ENCODE measurements around the gene TRPM1. TPM values are rescaled to one million over a fixed set of nuclear protein-coding genes. Genes with fewer than 3 reads are reported as not detected.

Gene TRPM1
- 0.02 TPM for total RNA-seq (2013)
- under 1 TPM in 2 of 3 donors, not detected in 1; 0.03 to 0.04 TPM for polyA plus RNA-seq
- not detected in 2 replicates for polyA minus RNA-seq
- 0 to 3.7 (median 0.12) reads per million in 11 experiments for total RNA-seq

DNA sequence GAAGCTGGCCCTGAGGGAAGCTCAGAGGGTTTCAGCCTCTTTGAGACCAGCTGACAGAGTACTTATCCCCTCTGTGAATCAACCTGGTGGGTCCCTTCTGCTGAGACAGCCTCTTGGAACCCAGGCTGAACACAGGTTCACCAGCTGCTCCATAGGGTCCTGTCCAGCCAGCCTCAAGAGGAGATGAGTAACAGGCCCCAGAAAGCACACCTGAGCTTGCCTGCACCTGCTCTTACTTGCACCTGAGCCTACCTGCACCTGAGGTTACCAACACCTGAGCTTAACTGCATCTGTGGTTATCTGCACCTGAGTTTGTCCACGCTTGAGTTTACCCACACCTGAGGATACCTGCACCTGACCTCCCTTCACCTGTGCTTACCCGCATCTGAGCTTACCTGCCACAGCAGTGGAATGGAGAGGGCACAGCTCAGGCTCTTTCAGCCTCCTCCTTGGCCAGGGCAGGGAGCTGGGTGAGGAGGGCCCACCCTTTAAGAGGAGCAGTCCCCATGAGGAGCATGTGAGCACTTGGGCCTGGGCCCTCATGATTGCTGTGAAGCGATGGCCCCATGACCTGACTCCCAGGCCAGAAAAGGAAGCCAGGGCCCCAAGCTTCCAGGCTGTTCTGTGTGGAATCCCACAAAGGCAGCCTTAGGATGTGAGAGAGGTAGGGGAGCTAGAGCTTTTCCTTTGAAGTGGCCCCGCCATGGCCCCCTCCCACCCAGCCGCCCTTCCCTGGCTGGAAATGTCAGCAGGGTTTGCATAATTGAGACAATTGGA is at the start of gene TRPM1:
TSS of gene TRPM1 (minus strand) at position 464 of the 777 bp plus-strand sequence. CDS start 20,370 bp downstream, outside the sequence.
- H3K9ac ChIP-seq (ENCODE audit: insufficient read depth, low read length, poor library complexity, severe bottlenecking) = no peak within 1 kb of the TSS
- 100% methylated on average over 1 of the region's 5 CpGs for WGBS (ENCODE audit: insufficient coverage)
- H3K79me2 ChIP-seq (ENCODE audit: insufficient read depth, low read length) = no peaks in the 10 kb centered on the region
- H3K4me2 ChIP-seq (replicated peaks; ENCODE audit: extremely low read depth, low read length, poor library complexity, severe bottlenecking) = no peak within 1 kb of the TSS
- H3K27me3 ChIP-seq (ENCODE audit: control insufficient read depth in 2 of 2, insufficient read depth in 2 of 2, low read length in 2 of 2) = no peaks in the 10 kb centered on the region
- no peaks in the 10 kb centered on the region for H3K9me3 ChIP-seq (replicated peaks in 1 of 2; ENCODE audit: control insufficient read depth in 1 of 2, insufficient read depth in 1 of 2, low read length in 2 of 2)
- intact Hi-C loops (cut with micrococcal nuclease) = no loop called here
- no peaks in the 10 kb centered on the region for H3K36me3 Mint-ChIP-seq
- DNase-seq = no peak
- TF ChIP-seq, protein P1, sequence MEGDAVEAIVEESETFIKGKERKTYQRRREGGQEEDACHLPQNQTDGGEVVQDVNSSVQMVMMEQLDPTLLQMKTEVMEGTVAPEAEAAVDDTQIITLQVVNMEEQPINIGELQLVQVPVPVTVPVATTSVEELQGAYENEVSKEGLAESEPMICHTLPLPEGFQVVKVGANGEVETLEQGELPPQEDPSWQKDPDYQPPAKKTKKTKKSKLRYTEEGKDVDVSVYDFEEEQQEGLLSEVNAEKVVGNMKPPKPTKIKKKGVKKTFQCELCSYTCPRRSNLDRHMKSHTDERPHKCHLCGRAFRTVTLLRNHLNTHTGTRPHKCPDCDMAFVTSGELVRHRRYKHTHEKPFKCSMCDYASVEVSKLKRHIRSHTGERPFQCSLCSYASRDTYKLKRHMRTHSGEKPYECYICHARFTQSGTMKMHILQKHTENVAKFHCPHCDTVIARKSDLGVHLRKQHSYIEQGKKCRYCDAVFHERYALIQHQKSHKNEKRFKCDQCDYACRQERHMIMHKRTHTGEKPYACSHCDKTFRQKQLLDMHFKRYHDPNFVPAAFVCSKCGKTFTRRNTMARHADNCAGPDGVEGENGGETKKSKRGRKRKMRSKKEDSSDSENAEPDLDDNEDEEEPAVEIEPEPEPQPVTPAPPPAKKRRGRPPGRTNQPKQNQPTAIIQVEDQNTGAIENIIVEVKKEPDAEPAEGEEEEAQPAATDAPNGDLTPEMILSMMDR (IDR thresholded peaks at IDR 0.05) = no peak
- no peak within 1 kb of the TSS for H3K4me3 Mint-ChIP-seq
- peak within 1 kb of the TSS in 1 of 7 donors; percentile 70 for H3K27ac Mint-ChIP-seq
- peaks cover 0 to 1% (median 1%) of the 10 kb centered on the region in 3 donors for H3K27me3 Mint-ChIP-seq (ENCODE audit: low read depth in 3 of 3)
- peaks cover 38% of the 10 kb centered on the region for H3K4me1 Mint-ChIP-seq
- H3K27ac ChIP-seq (ENCODE audit: low read depth in 1 of 2, low read length in 2 of 2) = no peak within 1 kb of the TSS
- no peak within 1 kb of the TSS for H3K4me3 ChIP-seq (replicated peaks in 1 of 3; ENCODE audit: low read depth in 2 of 3, low read length in 3 of 3)
- H4K20me1 ChIP-seq (ENCODE audit: insufficient read depth, low read length) = no peaks in the 10 kb centered on the region
- H2AFZ ChIP-seq (ENCODE audit: insufficient read depth, low read depth, low read length, poor library complexity, severe bottlenecking) = no peak within 1 kb of the TSS
- peaks cover 16 to 17% of the 10 kb centered on the region in 2 donors for H3K4me1 ChIP-seq (ENCODE audit: control insufficient read depth in 1 of 2, insufficient read depth in 2 of 2, low read length in 2 of 2)
- no peaks in the 10 kb centered on the region for H3K36me3 ChIP-seq (replicated peaks in 1 of 2; ENCODE audit: control insufficient read depth in 1 of 2, insufficient read depth in 2 of 2, low read length in 2 of 2)
- peaks cover 0 to 3% (median 0%) of the 10 kb centered on the region in 7 donors for H3K9me3 Mint-ChIP-seq

DNA sequence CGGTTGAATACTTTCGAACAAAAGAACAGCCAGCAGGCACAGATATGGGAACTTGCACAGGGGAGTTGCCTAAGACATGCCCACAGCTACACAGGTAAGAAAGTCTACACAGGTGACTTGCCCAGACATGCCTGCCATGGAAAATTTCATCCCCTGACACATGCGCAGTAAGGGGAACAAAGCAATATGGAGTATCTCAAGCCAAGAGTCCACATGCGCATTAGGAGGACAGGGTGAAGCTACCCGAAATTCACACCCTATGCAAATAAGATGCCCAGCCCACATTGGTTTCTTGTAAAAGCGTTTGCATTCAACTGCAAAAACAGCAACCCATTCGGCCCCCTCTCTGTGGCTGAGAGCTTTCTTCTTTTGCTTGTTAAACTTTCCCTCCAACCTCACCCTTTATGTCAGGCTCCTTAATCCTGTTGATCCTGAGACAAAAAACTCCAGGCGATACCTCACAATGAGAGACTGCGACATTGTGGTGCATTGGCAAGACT is 49.3 kb upstream of the TRPM1 start:
- DNase-seq = no peak
- TF ChIP-seq, protein P1 (IDR thresholded peaks at IDR 0.05) = no peak
- Histone ChIP-seq H2AFZ (ENCODE audit: insufficient read depth, low read depth, low read length, poor library complexity, severe bottlenecking) (no peak overlapping the region), H3K27me3 (ENCODE audit: control insufficient read depth in 2 of 2, insufficient read depth in 2 of 2, low read length in 2 of 2) (no peaks in the 10 kb centered on the region), H3K36me3 (replicated peaks in 1 of 2; ENCODE audit: control insufficient read depth in 1 of 2, insufficient read depth in 2 of 2, low read length in 2 of 2) (no peaks in the 10 kb centered on the region), H4K20me1 (ENCODE audit: insufficient read depth, low read length) (no peaks in the 10 kb centered on the region), H3K27ac (ENCODE audit: low read depth in 1 of 2, low read length in 2 of 2) (no peak overlapping the region), H3K9me3 (replicated peaks in 1 of 2; ENCODE audit: control insufficient read depth in 1 of 2, insufficient read depth in 1 of 2, low read length in 2 of 2) (no peaks in the 10 kb centered on the region), H3K79me2 (ENCODE audit: insufficient read depth, low read length) (no peaks in the 10 kb centered on the region), H3K4me2 (replicated peaks; ENCODE audit: extremely low read depth, low read length, poor library complexity, severe bottlenecking) (no peak overlapping the region), H3K9ac (ENCODE audit: insufficient read depth, low read length, poor library complexity, severe bottlenecking) (no peak overlapping the region), H3K4me1 (ENCODE audit: control insufficient read depth in 1 of 2, insufficient read depth in 2 of 2, low read length in 2 of 2) (no peaks in the 10 kb centered on the region), H3K4me3 (replicated peaks in 1 of 3; ENCODE audit: low read depth in 2 of 3, low read length in 3 of 3) (no peak overlapping the region)
- Mint-ChIP-seq H3K36me3 (no peaks in the 10 kb centered on the region), H3K9me3 (peaks cover 0 to 15% (median 0%) of the 10 kb centered on the region in 7 donors), H3K4me3 (no peak overlapping the region), H3K27me3 (ENCODE audit: low read depth in 3 of 3) (peaks cover 2 to 10% (median 6%) of the 10 kb centered on the region in 3 donors), H3K4me1 (no peaks in the 10 kb centered on the region), H3K27ac (peak overlapping the region in 1 of 7 donors; percentile 48)
- 91% methylated on average over 7 of the region's 9 CpGs for WGBS (ENCODE audit: insufficient coverage)
- intact Hi-C loops (cut with micrococcal nuclease) = no loop called here
